Left lung (tissue), 10 donors: ENCODE measurements around the gene MCUR1. TPM values are rescaled to one million over a fixed set of nuclear protein-coding genes. Genes with fewer than 3 reads are reported as not detected.

Experiments
- ATAC-seq: fragments of 200-7000 bp; cut with Tn5 transposase; one replicate; pipeline ENCODE4 v1.9.1; 2020; ENCODE audit warnings: moderate library complexity
- DNase-seq, 4 donors: peaks; one replicate each; pipeline ENCODE4 v3.0.0-alpha.2; 2013 to 2020
- H3K27ac ChIP-seq, 2 donors: fragments of 200-600 bp; sonication (generic) in 1 of 2; one replicate each; pipeline versions ENCODE4 v1.5.0 to v1.8.0; 2020 to 2021
- H3K27me3 ChIP-seq, 2 donors: fragments of 200-600 bp; sonication (generic) in 1 of 2; one replicate each; pipeline versions ENCODE4 v1.5.0 to v1.8.0; 2020 to 2021
- H3K36me3 ChIP-seq, 2 donors: fragments of 200-600 bp; sonication (generic) in 1 of 2; one replicate each; pipeline versions ENCODE4 v1.5.0 to v1.8.0; 2020 to 2021
- H3K4me1 ChIP-seq, 2 donors: fragments of 200-600 bp; one replicate each; pipeline ENCODE4 v1.8.0; 2021
- H3K4me3 ChIP-seq, 2 donors: fragments of 200-600 bp; sonication (generic) in 1 of 2; one replicate each; pipeline versions ENCODE4 v1.5.0 to v1.8.0; 2020 to 2021; ENCODE audit warnings: mild to moderate bottlenecking in 1 of 2
- H3K9me3 ChIP-seq, 2 donors: fragments of 200-600 bp; sonication (generic) in 1 of 2; one replicate each; pipeline versions ENCODE4 v1.5.0 to v1.8.0; 2020 to 2021
- intact Hi-C, 2 donors: fragments of 100-400 bp; cut with DNase I; formaldehyde crosslinking; loops; one replicate each; pipeline versions ENCODE4 v1.11.2 to v1.14.2; 2022
- polyA plus RNA-seq, 6 donors: library from polyadenylated mRNA; unstranded; fragments of 120-200 nt; gene quantifications; one replicate each; pipeline ENCODE4 v1.2.1, GENCODE V29; 2013; ENCODE audit not compliant: insufficient read length in 6 of 6
- total RNA-seq, 2 donors: library from RNA; stranded (reverse); fragmentation: NEBNext Ultra II Directional; extraction: Animal tissue kit (Norgen Biotek cat#: 25700); gene quantifications; one replicate each; pipeline ENCODE4 v1.2.1, GENCODE V29; 2021
- TF ChIP-seq, protein P1 (sequence below), 2 donors: fragments of 200-600 bp; sonication (generic) in 1 of 2; IDR thresholded peaks; one replicate each; pipeline versions ENCODE4 v1.5.0 to v1.8.0; 2021; ENCODE audit warnings: antibody characterized with exemption in 2 of 2
- donor health status: DM: no; HTN: yes; CAD: no.
- donor health status: DM: no; HTN: no; CAD: no.

The MCUR1 gene
- total and polyA plus RNA-seq, 8 donors, result 25.3 to 41.1 (median 32.4) TPM

GRCh38 chr6:13761361-13762036 is 52.9 kb downstream of the MCUR1 start:
- intact Hi-C loops, result no loop called here
- ATAC-seq (peak; percentile 4), DNase-seq (peak in 1 of 4 donors; percentile 1)
- Histone ChIP-seq H3K4me3 (no peak overlapping the region), H3K9me3 (peaks cover 0 to 5% of the 10 kb centered on the region in 2 donors), H3K36me3 (no peaks in the 10 kb centered on the region), H3K27me3 (no peaks in the 10 kb centered on the region), H3K27ac (peak overlapping the region; percentile 43 to 65), H3K4me1 (peaks cover 3 to 33% of the 10 kb centered on the region in 2 donors)
- TF ChIP-seq, protein P1, sequence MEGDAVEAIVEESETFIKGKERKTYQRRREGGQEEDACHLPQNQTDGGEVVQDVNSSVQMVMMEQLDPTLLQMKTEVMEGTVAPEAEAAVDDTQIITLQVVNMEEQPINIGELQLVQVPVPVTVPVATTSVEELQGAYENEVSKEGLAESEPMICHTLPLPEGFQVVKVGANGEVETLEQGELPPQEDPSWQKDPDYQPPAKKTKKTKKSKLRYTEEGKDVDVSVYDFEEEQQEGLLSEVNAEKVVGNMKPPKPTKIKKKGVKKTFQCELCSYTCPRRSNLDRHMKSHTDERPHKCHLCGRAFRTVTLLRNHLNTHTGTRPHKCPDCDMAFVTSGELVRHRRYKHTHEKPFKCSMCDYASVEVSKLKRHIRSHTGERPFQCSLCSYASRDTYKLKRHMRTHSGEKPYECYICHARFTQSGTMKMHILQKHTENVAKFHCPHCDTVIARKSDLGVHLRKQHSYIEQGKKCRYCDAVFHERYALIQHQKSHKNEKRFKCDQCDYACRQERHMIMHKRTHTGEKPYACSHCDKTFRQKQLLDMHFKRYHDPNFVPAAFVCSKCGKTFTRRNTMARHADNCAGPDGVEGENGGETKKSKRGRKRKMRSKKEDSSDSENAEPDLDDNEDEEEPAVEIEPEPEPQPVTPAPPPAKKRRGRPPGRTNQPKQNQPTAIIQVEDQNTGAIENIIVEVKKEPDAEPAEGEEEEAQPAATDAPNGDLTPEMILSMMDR (IDR thresholded peaks at IDR 0.05), result no peak

- Histone ChIP-seq H3K36me3 (no peaks in the 10 kb centered on the region), H3K4me1 (peaks cover 3 to 33% of the 10 kb centered on the region in 2 donors), H3K4me3 (no peak overlapping the region), H3K9me3 (peaks cover 0 to 5% of the 10 kb centered on the region in 2 donors), H3K27me3 (no peaks in the 10 kb centered on the region), H3K27ac (peak overlapping the region; percentile 43 to 65)
- DNase-seq (peak in 2 of 4 donors; percentile 6 to 45), ATAC-seq (peak; percentile 83)
- TF ChIP-seq, protein P1 (IDR thresholded peaks at IDR 0.05), result no peak
- intact Hi-C loops, result no loop called here
Observed at GRCh38 chr6:13760307-13761304, 53.8 kb downstream of the MCUR1 start.

DNA sequence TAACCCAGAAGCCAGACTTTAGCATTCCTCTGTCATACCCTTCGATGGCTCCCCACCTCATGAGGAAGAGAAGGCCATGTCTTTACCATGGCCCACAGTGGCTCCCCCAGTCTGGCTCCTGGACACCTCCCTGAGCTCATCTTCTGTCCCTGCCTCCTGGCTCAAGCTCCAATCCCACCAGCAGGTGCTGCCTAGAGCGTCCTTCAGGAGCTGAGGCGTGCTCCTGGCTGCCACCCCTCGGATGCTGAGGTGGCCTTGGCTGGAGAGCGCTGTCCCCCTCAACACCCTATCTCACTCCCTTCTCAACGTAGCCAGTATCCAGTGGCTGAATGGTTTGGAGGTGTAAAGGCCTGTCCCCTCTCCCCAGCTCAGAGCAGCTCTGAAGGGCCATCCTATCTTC is 55.3 kb downstream of the MCUR1 start:
- DNase-seq, result no peak
- Histone ChIP-seq H3K4me3 (no peak overlapping the region), H3K27ac (no peak overlapping the region), H3K27me3 (no peaks in the 10 kb centered on the region), H3K9me3 (peaks cover 0 to under 1% of the 10 kb centered on the region in 2 donors), H3K36me3 (no peaks in the 10 kb centered on the region), H3K4me1 (peaks cover 3 to 33% of the 10 kb centered on the region in 2 donors)
- no peak for ATAC-seq
- TF ChIP-seq, protein P1 (IDR thresholded peaks at IDR 0.05), result no peak
- intact Hi-C loops, result no loop called here

GRCh38 chr6:13754644-13755043 is 59.7 kb downstream of the MCUR1 start:
- DNase-seq, result no peak
- no peak overlapping the region for H3K27ac ChIP-seq
- no peak for ATAC-seq
- H3K36me3 ChIP-seq, result no peaks in the 10 kb centered on the region
- intact Hi-C loops, result no loop called here
- H3K9me3 ChIP-seq, result no peaks in the 10 kb centered on the region
- TF ChIP-seq, protein P1 (IDR thresholded peaks at IDR 0.05), result no peak
- H3K4me1 ChIP-seq, result no peaks in the 10 kb centered on the region
- no peak overlapping the region for H3K4me3 ChIP-seq
- H3K27me3 ChIP-seq, result no peaks in the 10 kb centered on the region

DNA sequence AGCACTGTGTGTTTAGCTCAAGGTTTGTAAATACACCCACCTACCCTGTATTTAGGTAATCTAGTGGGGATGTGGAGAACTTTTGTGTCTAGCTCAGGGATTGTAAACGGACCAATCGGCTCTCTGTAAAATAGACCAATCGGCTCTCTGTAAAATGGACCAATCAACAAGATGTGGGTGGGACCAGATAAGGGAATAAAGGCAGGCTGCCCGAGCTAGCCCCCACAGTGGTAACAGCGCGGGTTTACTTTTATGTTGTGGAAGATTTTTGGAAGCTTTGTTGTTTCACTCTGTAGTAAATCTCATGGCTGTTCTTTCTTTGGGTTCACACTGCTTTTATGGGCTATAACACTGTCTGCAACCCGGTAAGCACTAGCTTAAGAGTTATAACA is 70.6 kb downstream of the MCUR1 start:
- intact Hi-C loops, result no loop called here

More for the DNA sequence above, 70.6 kb downstream of the MCUR1 start:
- Histone ChIP-seq H3K4me3 (no peak overlapping the region), H3K9me3 (no peaks in the 10 kb centered on the region), H3K27ac (no peak overlapping the region), H3K27me3 (no peaks in the 10 kb centered on the region), H3K4me1 (no peaks in the 10 kb centered on the region), H3K36me3 (no peaks in the 10 kb centered on the region)
- DNase-seq, result no peak
- TF ChIP-seq, protein P1 (IDR thresholded peaks at IDR 0.05), result no peak
- ATAC-seq, result no peak
